Measurements from ENCODE around the gene SUMO4. TPM values are rescaled to one million over a fixed set of nuclear protein-coding genes. Genes with fewer than 3 reads are reported as not detected.

The SUMO4 gene
- total and polyA plus RNA-seq, 9 of the 15 experiments (the other 6 are each of a cell fraction or from before 2014, with no cell fraction given): 0.20 to 1.9 (median 0.50) TPM; not detected in 2

DNA sequence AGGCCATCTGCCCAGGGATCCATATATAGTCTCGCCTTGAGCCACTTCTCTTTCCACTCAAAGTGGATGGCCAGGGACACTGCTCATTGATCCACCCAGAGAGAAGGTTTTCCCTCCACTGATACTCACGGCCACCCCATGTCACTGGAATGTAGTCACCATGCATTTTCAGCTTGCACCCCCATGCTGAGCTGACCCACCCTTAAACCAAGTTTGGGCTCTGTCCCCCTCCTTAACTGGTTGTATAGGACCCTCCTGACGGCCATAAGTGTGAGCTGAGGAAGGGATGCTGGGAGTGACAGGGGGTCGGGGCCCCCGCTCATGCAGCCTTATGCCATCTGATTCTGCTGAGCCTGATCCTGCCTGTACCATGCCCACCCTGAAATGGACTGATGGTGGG is 25.7 kb downstream of the SUMO4 start:
- no peak overlapping the region for H3K4me3 ChIP-seq
- CTCF ChIA-PET (ENCODE audit: low intra/inter-chr PET ratio): no interaction called here
- H3K79me2 ChIP-seq (ENCODE audit: control insufficient read depth, insufficient read depth, low read length): no peaks in the 10 kb centered on the region
- no peak overlapping the region for H3K4me2 ChIP-seq (ENCODE audit: insufficient read depth, low read length)
- intact Hi-C loops (cut with micrococcal nuclease) (loop anchor here (5.0 kb wide), 1 partner anchor 108 kb away; the partner anchor contains the start of gene TAB2), in situ Hi-C loops (cut with MboI) (loop anchor here (5.0 to 25.0 kb wide), 3 partner anchors 333 to 863 kb away; no protein-coding TSS in a partner anchor)
- TF ChIP-seq MTF1 (CRISPR knock-in tag; IDR thresholded peaks at IDR 0.05; ENCODE audit: borderline replicate concordance) (no peak), CTCFL (IDR thresholded peaks at IDR 0.05; ENCODE audit: borderline replicate concordance, insufficient read depth, low read depth, low read length, poor library complexity, severe bottlenecking) (no peak), SPI1 (IDR thresholded peaks at IDR 0.05; ENCODE audit: borderline replicate concordance, low read depth, low read length) (no peak), HMG20A (CRISPR knock-in tag; conservative IDR thresholded peaks at IDR 0.05) (no peak), ZNF239 (CRISPR knock-in tag; IDR thresholded peaks at IDR 0.05) (no peak), SETDB1 (IDR thresholded peaks at IDR 0.05; ENCODE audit: low read length) (no peak), RAD51 (IDR thresholded peaks at IDR 0.05; ENCODE audit: borderline replicate concordance, low read depth) (no peak), POLR2B (IDR thresholded peaks at IDR 0.05; ENCODE audit: low read depth, partially characterized antibody) (no peak), FIP1L1 (IDR thresholded peaks at IDR 0.05; ENCODE audit: low read depth, low read length, poor library complexity, severe bottlenecking) (no peak)
- no peaks in the 10 kb centered on the region for H3K9me1 ChIP-seq (ENCODE audit: control insufficient read depth, insufficient read depth, low read length)
- FAIRE-seq (no peak), DNase-seq (ENCODE audit: extremely low read depth in 1 of 4, low spot score in 3 of 4) (no peak), ATAC-seq (no peak)
- no peak overlapping the region for H3K27ac ChIP-seq (ENCODE audit: extremely low read depth, low read depth, low read length)
- no peak overlapping the region for H3K9ac ChIP-seq (ENCODE audit: insufficient read depth in 1 of 2, low read depth in 2 of 2, low read length in 2 of 2)
- no TSS peak for BruUV-seq (replicated peaks)
- no peaks in the 10 kb centered on the region for H3K9me3 ChIP-seq (replicated peaks; ENCODE audit: control insufficient read depth, insufficient read depth, low read depth, low read length)
- POLR2A ChIA-PET: interaction anchor here (0.5 to 0.9 kb wide), 2 partner anchors 12 to 46 kb away, joined by 4 to 6 read pairs; no protein-coding TSS in a partner anchor
- 0 out of 2 replicates have a peak, but pooled peaks cover 3% of the 10 kb centered on the region for H4K20me1 ChIP-seq (replicated peaks; ENCODE audit: control insufficient read depth, insufficient read depth, low read length)
- no peaks in the 10 kb centered on the region for H3K4me1 ChIP-seq (replicated peaks in 1 of 2; ENCODE audit: control insufficient read depth in 2 of 2, insufficient read depth in 2 of 2, low read length in 2 of 2)
- 1% methylated on average over 5 of the region's 5 CpGs for WGBS (ENCODE audit: insufficient coverage, low coverage, missing lambda C conversion rate)
- no peak overlapping the region for H2AFZ ChIP-seq (ENCODE audit: low read depth, low read length)
- H3K27me3 ChIP-seq (ENCODE audit: control insufficient read depth in 2 of 2, insufficient read depth in 2 of 2, low read length in 2 of 2): peaks cover 50 to 84% of the 10 kb centered on the region in 2 experiments
- no peaks in the 10 kb centered on the region for H3K36me3 ChIP-seq (ENCODE audit: control insufficient read depth, insufficient read depth, low read length)

All from K562 (cell line).